Stimulated activated naive CD8-positive, alpha-beta T cell treated with anti-CD3 and anti-CD28 coated beads, Interleukin-15, Interleukin-2, amounts not matched to agents 100 U/mL and 50 U/mL, for 24 hours (primary cell): ENCODE measurements around the gene CORO1A.
"Not testable (repeated sequence)": the region's sequence is repeated elsewhere in the genome, so short reads cannot be mapped to it uniquely, and the experiment has no call there.

Source experiments
- ATAC-seq: fragments of 150-1000 bp; cut with Tn5 transposase; one replicate; pipeline ENCODE4 v1.10.0; 2021
- DNase-seq: peaks from one replicate; pipeline ENCODE4 v3.0.0; 2021

Gene CORO1A

GRCh38 chr16:30170145-30170544 is 13.3 kb upstream of the CORO1A start:
- ATAC-seq, DNase-seq: not testable (repeated sequence)

DNA sequence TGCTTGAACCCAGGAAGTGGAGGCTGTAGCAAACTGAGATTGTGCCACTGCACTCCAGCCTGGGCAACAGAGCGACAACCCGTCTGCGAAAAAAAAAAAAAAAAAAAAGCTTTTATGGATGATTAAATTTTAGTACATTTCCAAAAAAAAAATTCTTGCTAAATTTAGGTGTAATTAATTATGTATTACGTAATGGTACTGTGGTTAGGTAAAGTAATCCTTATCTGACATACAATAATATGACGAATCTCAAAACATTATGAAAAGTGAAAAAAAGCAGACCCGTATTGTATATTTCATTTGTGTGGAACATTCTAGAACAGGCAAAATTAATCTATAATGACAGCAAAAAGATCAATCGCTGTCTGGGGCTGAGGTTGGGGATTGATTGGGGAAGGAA is 10.3 kb upstream of the CORO1A start:
- ATAC-seq: no peak
- no peak for DNase-seq

DNA sequence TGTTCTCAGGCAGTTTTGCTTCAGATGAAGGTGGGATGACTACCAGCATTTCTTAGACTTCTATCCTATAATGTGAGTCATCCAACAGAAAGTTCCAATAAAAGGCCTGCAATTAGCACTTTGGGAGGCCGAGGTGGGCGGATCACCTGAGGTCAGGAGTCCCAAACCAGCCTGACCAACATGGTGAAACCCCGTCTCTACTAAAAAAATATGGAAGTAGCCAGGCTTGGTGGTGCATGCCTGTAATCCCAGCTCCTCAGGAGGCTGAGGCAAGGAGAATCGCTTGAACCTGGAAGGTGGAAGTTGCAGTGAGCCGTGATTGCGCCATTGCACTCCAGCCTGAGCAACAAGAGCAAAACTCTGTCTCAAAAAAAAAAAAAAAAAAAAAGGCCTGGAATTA is 6.5 kb upstream of the CORO1A start:
- DNase-seq, ATAC-seq: not testable (repeated sequence)

- ATAC-seq (no peak), DNase-seq (no peak)
Measured at GRCh38 chr16:30179195-30179594, 4.2 kb upstream of the CORO1A start.

DNA sequence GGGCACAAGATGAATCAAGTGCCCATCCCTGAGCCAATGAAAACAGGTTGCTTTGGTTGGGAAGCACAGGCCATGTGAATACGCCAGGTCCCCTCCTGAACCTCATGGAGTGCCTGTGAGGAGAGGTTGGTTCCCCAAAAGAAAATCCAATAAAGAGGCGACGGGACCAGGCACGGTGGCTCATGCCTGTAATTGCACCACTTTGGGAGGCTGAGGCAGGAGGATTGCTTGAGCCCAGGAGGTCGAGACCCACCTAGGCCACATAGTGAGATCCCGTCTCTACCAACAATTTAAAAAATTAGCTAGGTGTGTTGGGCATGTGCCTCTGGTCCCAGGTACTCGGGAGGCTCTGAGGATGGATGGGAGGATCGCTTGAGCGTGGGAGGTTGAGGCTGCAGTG is 3.5 kb upstream of the CORO1A start:
- ATAC-seq: no peak
- no peak for DNase-seq

- DNase-seq (no peak), ATAC-seq (no peak)
Measured at GRCh38 chr16:30180741-30181140, 2.7 kb upstream of the CORO1A start.

DNA sequence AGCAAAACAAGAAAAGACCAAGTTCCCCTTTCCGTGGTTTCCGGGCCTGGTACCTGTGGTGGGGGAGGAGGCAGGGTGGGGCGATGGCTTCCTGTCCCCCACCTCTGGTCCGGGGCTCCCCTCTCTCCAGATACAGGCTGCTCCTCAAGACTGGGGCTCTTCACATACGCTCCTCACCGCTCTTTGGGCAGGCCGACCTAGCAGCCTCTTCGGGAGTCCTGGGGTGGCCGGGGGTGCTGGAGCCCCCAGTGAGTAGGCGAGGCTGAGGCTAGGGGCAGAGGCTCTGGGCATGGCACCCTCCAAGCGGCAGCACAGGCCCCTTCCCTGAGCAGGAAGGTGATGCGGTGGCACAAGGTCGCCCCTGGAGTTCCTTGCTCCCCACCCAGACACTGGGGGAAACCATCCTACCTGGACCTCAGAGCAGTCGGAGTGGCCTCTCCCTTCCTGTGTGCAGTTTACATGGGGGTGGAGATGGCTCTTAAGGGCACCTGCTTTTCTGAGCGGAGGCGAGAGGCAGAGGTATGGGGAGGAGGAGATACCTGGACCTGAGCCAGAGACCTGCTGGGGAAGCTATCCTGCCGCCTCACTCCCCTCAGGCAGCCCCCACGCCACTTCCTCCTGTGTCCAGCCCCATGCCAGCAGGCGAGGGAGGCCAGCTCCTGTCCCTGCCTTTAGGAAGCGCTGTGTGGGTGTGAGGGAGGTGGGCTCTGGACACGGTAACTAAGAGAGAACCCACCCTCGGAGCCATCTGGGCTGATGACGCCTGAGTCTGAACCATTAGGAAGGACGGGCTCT is 891 bp downstream of the CORO1A start:
- ATAC-seq: peak; percentile 7
- DNase-seq: peak; percentile 75

DNA sequence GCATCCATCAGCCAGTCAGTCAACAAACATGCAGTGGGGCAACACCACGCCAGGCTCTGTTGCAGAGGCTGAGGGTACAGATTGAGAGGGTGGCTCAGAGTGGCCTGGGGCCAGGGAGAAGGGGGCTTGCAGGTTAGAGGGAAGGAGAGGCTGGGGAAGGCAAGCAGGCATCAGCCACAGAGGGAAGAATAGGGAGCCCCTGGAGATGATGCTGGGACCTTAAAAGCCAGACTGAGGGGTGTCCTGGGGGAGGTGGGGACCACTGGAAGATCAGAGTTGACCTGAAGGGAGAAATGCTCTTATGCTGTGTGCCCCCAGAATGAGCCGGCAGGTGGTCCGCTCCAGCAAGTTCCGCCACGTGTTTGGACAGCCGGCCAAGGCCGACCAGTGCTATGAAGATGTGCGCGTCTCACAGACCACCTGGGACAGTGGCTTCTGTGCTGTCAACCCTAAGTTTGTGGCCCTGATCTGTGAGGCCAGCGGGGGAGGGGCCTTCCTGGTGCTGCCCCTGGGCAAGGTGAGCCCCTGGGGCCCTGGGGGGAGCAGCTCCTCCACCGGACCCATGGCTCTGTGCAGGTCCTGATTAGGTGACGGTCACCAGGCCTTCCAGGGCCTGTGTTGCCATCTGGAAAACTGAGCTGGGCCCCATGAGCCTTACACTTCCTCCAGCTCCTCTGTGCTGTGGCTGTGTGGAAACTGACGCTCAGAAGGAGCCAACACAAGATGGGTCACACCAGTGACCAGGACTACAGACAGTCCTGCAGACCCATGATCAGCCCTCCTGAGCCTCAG is 1.7 kb downstream of the CORO1A start:
- DNase-seq (peak; percentile 58), ATAC-seq (peak; percentile 6)

- DNase-seq: peak; percentile 88
- ATAC-seq: peak; percentile 48
Measured at GRCh38 chr16:30185683-30186421, 2.5 kb downstream of the CORO1A start.

GRCh38 chr16:30186444-30186781 is 3.0 kb downstream of the CORO1A start:
- ATAC-seq (no peak), DNase-seq (no peak)

- peak; percentile 95 for DNase-seq
- peak; percentile 8 for ATAC-seq
Measured at GRCh38 chr16:30186782-30187555, 3.6 kb downstream of the CORO1A start.

- ATAC-seq (no peak), DNase-seq (no peak)
Measured at GRCh38 chr16:30187556-30187865, 4.1 kb downstream of the CORO1A start.

DNA sequence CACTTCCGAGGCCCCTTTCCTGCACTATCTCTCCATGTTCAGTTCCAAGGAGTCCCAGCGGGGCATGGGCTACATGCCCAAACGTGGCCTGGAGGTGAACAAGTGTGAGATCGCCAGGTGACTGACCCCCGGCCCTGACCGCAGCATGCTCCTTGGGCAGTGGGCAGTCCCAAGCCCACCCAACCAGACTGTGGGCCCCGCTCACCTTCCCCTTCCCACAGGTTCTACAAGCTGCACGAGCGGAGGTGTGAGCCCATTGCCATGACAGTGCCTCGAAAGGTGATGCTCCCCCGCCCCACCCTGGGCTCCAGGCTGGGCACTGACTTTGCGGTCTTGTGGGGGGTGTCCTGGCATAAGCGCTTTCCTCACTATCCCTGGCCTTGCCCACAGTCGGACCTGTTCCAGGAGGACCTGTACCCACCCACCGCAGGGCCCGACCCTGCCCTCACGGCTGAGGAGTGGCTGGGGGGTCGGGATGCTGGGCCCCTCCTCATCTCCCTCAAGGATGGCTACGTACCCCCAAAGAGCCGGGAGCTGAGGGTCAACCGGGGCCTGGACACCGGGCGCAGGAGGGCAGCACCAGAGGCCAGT is 4.7 kb downstream of the CORO1A start:
- DNase-seq (no peak), ATAC-seq (no peak)

- DNase-seq, ATAC-seq: not testable (repeated sequence)
Measured at GRCh38 chr16:30191158-30191557, 7.8 kb downstream of the CORO1A start.

- peak; percentile 11 for ATAC-seq
- not testable (repeated sequence) for DNase-seq
Measured at GRCh38 chr16:30193098-30193497, 9.7 kb downstream of the CORO1A start.

- ATAC-seq: peak; percentile 90
- DNase-seq: not testable (repeated sequence)
Measured at GRCh38 chr16:30193615-30194014, 10.2 kb downstream of the CORO1A start, which contains the start of the genes BOLA2B and SLX1A. Gene BOLA2B (minus strand): TSS chr16:30193666. CDS start chr16:30193595, 71 bp downstream. Gene SLX1A (plus strand): TSS chr16:30193875. CDS start chr16:30194085, 210 bp downstream.

GRCh38 chr16:30194172-30194925 is 10.9 kb downstream of the CORO1A start:
- DNase-seq (peak; percentile 14), ATAC-seq (peak; percentile 77)

DNA sequence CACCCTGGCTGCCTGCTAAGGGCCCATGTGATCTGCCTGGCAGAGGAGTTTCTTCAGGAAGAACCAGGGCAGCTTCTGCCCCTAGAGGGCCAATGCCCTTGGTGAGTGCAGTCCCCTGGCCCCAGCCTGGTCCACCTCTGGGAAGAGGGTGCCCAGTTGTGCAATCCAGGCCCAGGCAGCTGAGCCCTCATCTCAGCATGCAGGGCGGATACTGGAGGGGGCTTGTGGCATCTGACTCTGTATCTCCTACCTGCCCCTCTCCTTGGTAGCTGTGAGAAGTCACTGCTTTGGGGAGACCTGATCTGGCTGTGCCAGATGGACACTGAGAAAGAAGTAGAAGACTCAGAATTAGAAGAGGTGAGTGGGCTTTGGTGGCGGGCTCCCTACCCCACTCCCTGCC is 13.6 kb downstream of the CORO1A start:
- ATAC-seq, DNase-seq: not testable (repeated sequence)

GRCh38 chr16:30199049-30199448 is 15.6 kb downstream of the CORO1A start, which contains the start of gene SULT1A3:
Gene SULT1A3 (plus strand): TSS chr16:30199255. CDS start chr16:30200729, 1,474 bp downstream.
- DNase-seq, ATAC-seq: not testable (repeated sequence)

DNA sequence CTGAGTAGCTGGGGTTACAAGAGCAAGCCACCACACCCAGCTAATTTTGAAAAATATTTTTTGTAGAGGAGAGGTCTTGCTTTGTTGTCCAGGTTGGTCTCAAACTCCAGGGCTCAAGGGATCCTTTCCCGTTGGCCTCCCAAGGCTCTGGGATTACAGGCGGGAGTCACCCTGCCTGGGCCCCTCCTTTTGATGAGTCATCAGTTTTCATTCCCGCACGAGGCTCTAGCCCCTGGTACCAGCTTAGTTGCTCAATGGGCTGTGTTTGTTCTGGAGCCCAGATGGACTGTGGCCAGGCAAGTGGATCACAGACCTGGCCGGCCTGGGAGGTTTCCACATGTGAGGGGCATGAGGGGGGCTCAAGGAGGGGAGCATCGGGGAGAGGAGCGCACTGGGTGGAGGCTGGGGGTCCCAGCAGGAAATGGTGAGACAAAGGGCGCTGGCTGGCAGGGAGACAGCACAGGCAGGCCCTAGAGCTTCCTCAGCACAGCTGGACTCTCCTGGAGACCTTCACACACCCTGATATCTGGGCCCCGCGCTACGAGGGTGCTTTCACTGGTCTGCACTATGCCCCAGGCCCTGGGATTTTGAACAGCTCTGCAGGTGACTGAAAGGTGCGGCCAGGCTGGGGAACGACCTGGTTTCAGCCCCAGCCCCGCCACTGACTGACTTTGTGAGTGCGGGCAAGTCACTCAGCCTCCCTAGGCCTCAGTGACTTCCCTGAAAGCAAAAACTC is 16.4 kb downstream of the CORO1A start:
- not testable (repeated sequence) for ATAC-seq, DNase-seq
